Measurements from ENCODE around the gene TMEM213. TPM values are rescaled to one million over a fixed set of nuclear protein-coding genes. Genes with fewer than 3 reads are reported as not detected.

Gene TMEM213
- total and polyA plus RNA-seq, 2 of the 13 experiments (the other 11 are each of a cell fraction or from before 2014, with no cell fraction given) = not detected

DNA sequence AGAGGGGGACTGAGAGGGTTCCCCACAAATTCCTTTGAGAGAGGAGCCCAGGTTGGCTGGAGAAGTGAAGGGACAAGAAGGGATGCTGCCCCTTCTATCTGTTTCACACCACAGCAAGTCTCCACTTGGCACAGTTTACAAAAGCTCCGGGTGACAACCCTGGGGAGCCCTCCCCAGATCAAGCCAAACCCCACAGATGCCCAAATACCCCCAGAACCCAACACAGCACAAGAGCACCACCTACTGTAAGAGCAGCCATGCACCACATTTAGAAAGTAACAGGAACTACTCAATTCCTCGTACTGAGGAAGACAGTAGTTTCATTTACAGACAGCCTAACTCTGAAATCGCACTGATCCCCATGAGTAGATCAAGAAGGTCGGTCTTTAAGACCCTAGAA lies 68.0 kb downstream of the TMEM213 start:
- TF ChIP-seq AGO1 (IDR thresholded peaks at IDR 0.05; ENCODE audit: low read depth, low read length, poor library complexity, severe bottlenecking) (no peak), RXRB (CRISPR knock-in tag; IDR thresholded peaks at IDR 0.05; ENCODE audit: borderline replicate concordance) (no peak), STAG1 (CRISPR knock-in tag; IDR thresholded peaks at IDR 0.05) (peak; percentile 66), ZNF616 (CRISPR knock-in tag; IDR thresholded peaks at IDR 0.05; ENCODE audit: low read depth) (no peak), KAT7 (CRISPR knock-in tag; IDR thresholded peaks at IDR 0.05; ENCODE audit: borderline replicate concordance) (no peak), NAIF1 (CRISPR knock-in tag; IDR thresholded peaks at IDR 0.05; ENCODE audit: borderline replicate concordance) (no peak), GTF2F1 (IDR thresholded peaks at IDR 0.05; ENCODE audit: low read length) (no peak)
- TF ChIP-seq, protein P1, sequence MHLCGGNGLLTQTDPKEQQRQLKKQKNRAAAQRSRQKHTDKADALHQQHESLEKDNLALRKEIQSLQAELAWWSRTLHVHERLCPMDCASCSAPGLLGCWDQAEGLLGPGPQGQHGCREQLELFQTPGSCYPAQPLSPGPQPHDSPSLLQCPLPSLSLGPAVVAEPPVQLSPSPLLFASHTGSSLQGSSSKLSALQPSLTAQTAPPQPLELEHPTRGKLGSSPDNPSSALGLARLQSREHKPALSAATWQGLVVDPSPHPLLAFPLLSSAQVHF (CRISPR knock-in tag; IDR thresholded peaks at IDR 0.05) = no peak
- TF ChIP-seq, protein P2, sequence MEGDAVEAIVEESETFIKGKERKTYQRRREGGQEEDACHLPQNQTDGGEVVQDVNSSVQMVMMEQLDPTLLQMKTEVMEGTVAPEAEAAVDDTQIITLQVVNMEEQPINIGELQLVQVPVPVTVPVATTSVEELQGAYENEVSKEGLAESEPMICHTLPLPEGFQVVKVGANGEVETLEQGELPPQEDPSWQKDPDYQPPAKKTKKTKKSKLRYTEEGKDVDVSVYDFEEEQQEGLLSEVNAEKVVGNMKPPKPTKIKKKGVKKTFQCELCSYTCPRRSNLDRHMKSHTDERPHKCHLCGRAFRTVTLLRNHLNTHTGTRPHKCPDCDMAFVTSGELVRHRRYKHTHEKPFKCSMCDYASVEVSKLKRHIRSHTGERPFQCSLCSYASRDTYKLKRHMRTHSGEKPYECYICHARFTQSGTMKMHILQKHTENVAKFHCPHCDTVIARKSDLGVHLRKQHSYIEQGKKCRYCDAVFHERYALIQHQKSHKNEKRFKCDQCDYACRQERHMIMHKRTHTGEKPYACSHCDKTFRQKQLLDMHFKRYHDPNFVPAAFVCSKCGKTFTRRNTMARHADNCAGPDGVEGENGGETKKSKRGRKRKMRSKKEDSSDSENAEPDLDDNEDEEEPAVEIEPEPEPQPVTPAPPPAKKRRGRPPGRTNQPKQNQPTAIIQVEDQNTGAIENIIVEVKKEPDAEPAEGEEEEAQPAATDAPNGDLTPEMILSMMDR (CRISPR knock-in tag; IDR thresholded peaks at IDR 0.05) = peak; percentile 67
- Histone ChIP-seq H2AFZ (ENCODE audit: low read length) (no peak overlapping the region), H3K4me3 (replicated peaks in 1 of 3; ENCODE audit: insufficient read depth in 1 of 3, low read depth in 2 of 3, low read length in 3 of 3) (no peak overlapping the region), H3K27ac (ENCODE audit: extremely low read length, insufficient read depth, low read length) (no peak overlapping the region), H3K27me3 (ENCODE audit: control insufficient read depth in 1 of 2, insufficient read depth in 2 of 2, low read length in 2 of 2) (no peaks in the 10 kb centered on the region), H3K9ac (ENCODE audit: insufficient read depth, low read depth, low read length) (no peak overlapping the region), H3K79me2 (ENCODE audit: insufficient read depth, low read length) (no peaks in the 10 kb centered on the region), H3K4me2 (ENCODE audit: low read depth, low read length) (no peak overlapping the region), H3K4me1 (ENCODE audit: insufficient read depth, low read length) (no peaks in the 10 kb centered on the region), H4K20me1 (ENCODE audit: insufficient read depth, low read length) (no peaks in the 10 kb centered on the region), H3K36me3 (replicated peaks in 1 of 2; ENCODE audit: control insufficient read depth in 1 of 2, insufficient read depth in 2 of 2, low read length in 2 of 2) (peaks cover 2 to 6% of the 10 kb centered on the region in 2 experiments; a peak in 1 of 5 replicates), H3K9me3 (ENCODE audit: low read length) (no peaks in the 10 kb centered on the region)
- 78% methylated on average over 4 of the region's 4 CpGs for WGBS (ENCODE audit: low lambda C conversion rate)
- FAIRE-seq = no peak
- POLR2A ChIA-PET = no interaction called here
- intact Hi-C loops (cut with micrococcal nuclease; ENCODE audit: unreplicated experiment) (no loop called here), in situ Hi-C loops (cut with HindIII; ENCODE audit: extremely low pct_ligation_motif_present, low pct_unique_long_range_greater_than_20kb) (no loop called here)
- ATAC-seq = 0 out of 3 replicates have a peak, but pooled peaks have one; percentile 32
- no peak for DNase-seq (ENCODE audit: low spot score)
- no TSS peak for BruUV-seq (replicated peaks)
- CTCF ChIA-PET (ENCODE audit: low intra/inter-chr PET ratio, low total read pairs) = no interaction called here

Data from HepG2 (cell line).